Testis (tissue), 3 donors: ENCODE data around the gene MTR. TPM values are rescaled to one million over a fixed set of nuclear protein-coding genes. Genes with fewer than 3 reads are reported as not detected.
"Not testable (repeated sequence)": the region's sequence is repeated elsewhere in the genome, so short reads cannot be mapped to it uniquely, and the experiment has no call there.

ENCODE experiments used
- DNase-seq: peaks from one replicate; pipeline ENCODE4 v3.0.0-alpha.2; 2019
- H3K27ac ChIP-seq, 2 donors: fragments of 200-600 bp; sonication (generic); one replicate each; pipeline ENCODE4 v1.5.1; 2019
- H3K27me3 ChIP-seq: fragments of 200-600 bp; sonication (generic); one replicate; pipeline ENCODE4 v1.5.1; 2019
- H3K36me3 ChIP-seq: fragments of 200-600 bp; sonication (generic); one replicate; pipeline ENCODE4 v1.5.1; 2017; ENCODE audit warnings: low read depth; ENCODE audit errors: missing control alignments
- H3K4me1 ChIP-seq: fragments of 200-600 bp; sonication (generic); one replicate; pipeline ENCODE4 v1.5.1; 2019
- H3K4me3 ChIP-seq, 2 donors: fragments of 200-600 bp; sonication (generic); one replicate each; pipeline ENCODE4 v1.5.1; 2017 to 2019
- H3K9me3 ChIP-seq: fragments of 200-600 bp; sonication (generic); one replicate; pipeline ENCODE4 v1.5.1; 2017
- CTCF ChIP-seq, 3 experiments: fragments of 450-650 bp in 2 of 3; fragments of 200-600 bp in 1 of 3; sonication (generic) in 1 of 3; IDR thresholded peaks; one replicate each; pipeline ENCODE4 v1.5.1; 2016 to 2019; ENCODE audit warnings: antibody characterized with exemption in 3 of 3, mild to moderate bottlenecking in 2 of 3, moderate library complexity in 1 of 3
- POLR2A ChIP-seq: fragments of 450-650 bp; IDR thresholded peaks from one replicate; pipeline ENCODE4 v1.6.1; 2017; ENCODE audit warnings: antibody characterized with exemption, mild to moderate bottlenecking, moderate library complexity
- WGBS, 2 donors: methylation state at CpG; one replicate each; pipeline ENCODE4 v1.1.5; 2018; 5-methylcytosine and 5-hydroxymethylcytosine counted together
- intact Hi-C: fragments of 100-400 bp; cut with DNase I; formaldehyde crosslinking; loops from one replicate; pipeline ENCODE4 v1.15.1; 2023; ENCODE audit warnings: low total_unique reads
- polyA plus RNA-seq: library from polyadenylated mRNA; stranded (reverse); fragments of 350-450 nt; fragmentation: Illumina TruSeq; extraction: RNeasy Lipid Tissue Mini Kit (QIAGEN cat#74804); gene quantifications from one replicate; pipeline ENCODE4 v1.2.3, GENCODE V29; 2014; ENCODE audit warnings: low read depth, low replicate concordance; ENCODE audit not compliant: insufficient read depth
- total RNA-seq, 2 donors: library from RNA; depleted of rRNA; stranded (reverse); fragments of >200 nt; gene quantifications; one replicate each; pipeline ENCODE4 v1.2.3, GENCODE V29; 2016

Gene MTR
- total and polyA plus RNA-seq, 3 donors from 2014 or later = 23.4 to 65.4 (median 54.0) TPM

GRCh38 chr1:236854605-236854983, 59.5 kb downstream of the MTR start:
- no peak overlapping the region for H3K27ac ChIP-seq
- H3K4me1 ChIP-seq = no peaks in the 10 kb centered on the region
- 70 to 79% methylated on average over 3 of the region's 3 CpGs for WGBS, 2 donors
- intact Hi-C loops = no loop called here
- TF ChIP-seq POLR2A (no peak), CTCF (IDR thresholded peaks at IDR 0.05) (no peak)
- no peaks in the 10 kb centered on the region for H3K36me3 ChIP-seq
- no peak for DNase-seq
- no peaks in the 10 kb centered on the region for H3K9me3 ChIP-seq
- H3K4me3 ChIP-seq = no peak overlapping the region
- H3K27me3 ChIP-seq = no peaks in the 10 kb centered on the region

- intact Hi-C loops, H3K27me3 ChIP-seq, DNase-seq, H3K4me1 ChIP-seq, H3K36me3 ChIP-seq, H3K9me3 ChIP-seq, H3K4me3 ChIP-seq, H3K27ac ChIP-seq: not testable (repeated sequence)
- 75 to 89% methylated on average over 4 of the region's 4 CpGs for WGBS, 2 donors
Observed at GRCh38 chr1:236856649-236857048, 61.6 kb downstream of the MTR start.

- Histone ChIP-seq H3K27me3 (no peaks in the 10 kb centered on the region), H3K36me3 (no peaks in the 10 kb centered on the region), H3K27ac (no peak overlapping the region), H3K9me3 (no peaks in the 10 kb centered on the region), H3K4me3 (no peak overlapping the region), H3K4me1 (peaks cover 14% of the 10 kb centered on the region)
- WGBS, 2 donors = 92 to 97% methylated on average over 7 of the region's 7 CpGs
- no peak for TF ChIP-seq POLR2A
- no peak for TF ChIP-seq CTCF (IDR thresholded peaks at IDR 0.05)
- no peak for DNase-seq
- intact Hi-C loops = no loop called here
Observed at GRCh38 chr1:236858165-236858564, 63.1 kb downstream of the MTR start.

GRCh38 chr1:236860101-236860500, 65.0 kb downstream of the MTR start:
- Histone ChIP-seq H3K4me1 (peaks cover 14% of the 10 kb centered on the region), H3K36me3 (no peaks in the 10 kb centered on the region)
- TF ChIP-seq CTCF (IDR thresholded peaks at IDR 0.05) (no peak), POLR2A (no peak)

GRCh38 chr1:236860674-236861073, 65.6 kb downstream of the MTR start:
- TF ChIP-seq POLR2A = no peak
- TF ChIP-seq CTCF (IDR thresholded peaks at IDR 0.05) = no peak
- Histone ChIP-seq H3K9me3 (no peaks in the 10 kb centered on the region), H3K27me3 (no peaks in the 10 kb centered on the region), H3K4me3 (no peak overlapping the region), H3K27ac (no peak overlapping the region), H3K4me1 (peaks cover 14% of the 10 kb centered on the region), H3K36me3 (no peaks in the 10 kb centered on the region)
- intact Hi-C loops = no loop called here
- 96 to 100% methylated on average over 1 of the region's 1 CpG for WGBS, 2 donors
- DNase-seq = no peak

More at GRCh38 chr1:236860101-236860500, 65.0 kb downstream of the MTR start:
- Histone ChIP-seq H3K9me3 (no peaks in the 10 kb centered on the region), H3K27me3 (no peaks in the 10 kb centered on the region), H3K4me3 (no peak overlapping the region), H3K27ac (no peak overlapping the region)
- 94 to 95% methylated on average over 3 to 4 of the region's 4 CpGs for WGBS, 2 donors
- DNase-seq = no peak
- intact Hi-C loops = no loop called here
